GM12878 (cell line): ENCODE measurements around the gene NMNAT3. TPM values are rescaled to one million over a fixed set of nuclear protein-coding genes. Genes with fewer than 3 reads are reported as not detected.

Experiments used
- ATAC-seq: fragments of 200-7000 bp; cut with Tn5 transposase; 3 replicates; pipeline ENCODE4 v1.9.1; 2020; ENCODE audit warnings: mild to moderate bottlenecking, moderate library complexity
- BruUV-seq: library from RNA; stranded (reverse); fragments of 400-500 nt; replicated peaks from 2 replicates; lab custom pipeline; 2021; lab: Mats Ljungman, UMichigan
- CTCF ChIA-PET: fragments of 300-600 bp; sonication (Branson Sonifier 250); formaldehyde crosslinking; extraction: SDS; loops from one replicate; lab custom pipeline; 2021; ENCODE audit warnings: inconsistent platforms; lab: Yijun Ruan, JAX
- POLR2A ChIA-PET: fragments of 350-600 bp; formaldehyde crosslinking; extraction: SDS; loops from one replicate; lab custom pipeline; 2021; ENCODE audit warnings: inconsistent platforms; lab: Charles Lee
- RAD21 ChIA-PET: fragments of 300-600 bp; sonication (Branson Sonifier 250); formaldehyde crosslinking; loops from one replicate; lab custom pipeline; 2023; ENCODE audit warnings: antibody characterized with exemption; ENCODE audit not compliant: unreplicated experiment; lab: Charles Lee
- SMC1A ChIA-PET: fragments of 300-600 bp; sonication (Branson Sonifier 250); formaldehyde crosslinking; loops from one replicate; lab custom pipeline; 2023; ENCODE audit not compliant: unreplicated experiment, uncharacterized antibody; lab: Charles Lee
- DNase-seq: peaks from one replicate; pipeline ENCODE4 v3.0.0-alpha.2; 2011; ENCODE audit warnings: low read depth, low spot score
- FAIRE-seq: peaks from 3 replicates; lab custom pipeline; 2011; peaks lifted over from hg19 to GRCh38; lab: Jason Lieb, UNC
- H2AFZ ChIP-seq: 2 replicates; pipeline ENCODE4 v1.6.0; 2011; ENCODE audit warnings: low read depth, low read length, control low read depth; ENCODE audit not compliant: control insufficient read depth
- H3K27ac ChIP-seq: 2 replicates; pipeline ENCODE4 v1.5.1; 2011; ENCODE audit warnings: control low read depth; ENCODE audit not compliant: control insufficient read depth, insufficient read depth
- H3K27me3 ChIP-seq, 2 experiments: replicated peaks in 1 of 2; 2 replicates each; pipeline versions ENCODE4 v1.6.0 to v1.6.1; 2011; ENCODE audit warnings: low read length in 1 of 2; ENCODE audit not compliant: control insufficient read depth in 2 of 2, insufficient read depth in 2 of 2
- H3K36me3 ChIP-seq, 2 experiments: 2 replicates each; pipeline ENCODE4 v1.5.1; 2011; ENCODE audit warnings: low read length in 1 of 2; ENCODE audit not compliant: control insufficient read depth in 2 of 2, insufficient read depth in 2 of 2
- H3K4me1 ChIP-seq: 2 replicates; pipeline ENCODE4 v1.6.1; 2011; ENCODE audit warnings: mild to moderate bottlenecking, low read length, moderate library complexity, mixed read lengths; ENCODE audit not compliant: control insufficient read depth, insufficient read depth
- H3K4me2 ChIP-seq: 2 replicates; pipeline ENCODE4 v1.6.0; 2011; ENCODE audit warnings: control low read depth; ENCODE audit not compliant: control insufficient read depth, insufficient read depth
- H3K4me3 ChIP-seq: fragments of 200-600 bp; sonication (generic); 2 replicates; pipeline ENCODE4 v1.5.1; 2016
- H3K79me2 ChIP-seq: 2 replicates; pipeline ENCODE4 v1.6.0; 2011; ENCODE audit warnings: low read length; ENCODE audit not compliant: control insufficient read depth, insufficient read depth
- H3K9ac ChIP-seq: 2 replicates; pipeline ENCODE4 v1.8.0; 2011; ENCODE audit warnings: low read length, control low read depth, mixed read lengths; ENCODE audit not compliant: control insufficient read depth, insufficient read depth
- H3K9me3 ChIP-seq: replicated peaks from 3 replicates; pipeline ENCODE4 v1.5.1; 2011; ENCODE audit warnings: mild to moderate bottlenecking, low read length; ENCODE audit not compliant: control insufficient read depth, insufficient read depth
- H4K20me1 ChIP-seq: 2 replicates; pipeline ENCODE4 v1.6.0; 2011; ENCODE audit not compliant: control insufficient read depth, insufficient read depth
- CREM ChIP-seq: IDR thresholded peaks from 2 replicates; pipeline ENCODE4 v1.6.1; 2014; ENCODE audit warnings: antibody characterized with exemption, low read depth
- GABPA ChIP-seq: IDR thresholded peaks from 2 replicates; pipeline ENCODE4 v1.6.1; 2014; ENCODE audit warnings: antibody characterized with exemption, low read depth, mild to moderate bottlenecking, inconsistent platforms
- MYB ChIP-seq: fragments of 150-350 bp; IDR thresholded peaks from 2 replicates; pipeline ENCODE4 v1.6.1; 2014; ENCODE audit warnings: mild to moderate bottlenecking, low read depth, low read length, borderline replicate concordance
- NFYB ChIP-seq: IDR thresholded peaks from 2 replicates; pipeline ENCODE4 v1.6.1; 2011; ENCODE audit warnings: low read depth, mild to moderate bottlenecking, low read length, improper control_type of control experiment, moderate library complexity; ENCODE audit not compliant: insufficient read depth
- NR2C1 ChIP-seq: fragments of 450-650 bp; IDR thresholded peaks from 2 replicates; pipeline ENCODE4 v1.6.1; 2017; ENCODE audit warnings: antibody characterized with exemption, mild to moderate bottlenecking, moderate library complexity
- NR2F1 ChIP-seq: fragments of 450-650 bp; conservative IDR thresholded peaks from 2 replicates; pipeline ENCODE4 v1.6.1; 2017; ENCODE audit warnings: mild to moderate bottlenecking
- RFX5 ChIP-seq: IDR thresholded peaks from 2 replicates; pipeline ENCODE4 v1.6.1; 2011; ENCODE audit warnings: low read depth, low read length, improper control_type of control experiment
- SPI1 ChIP-seq: IDR thresholded peaks from 2 replicates; pipeline ENCODE4 v1.6.1; 2011; ENCODE audit warnings: low read depth, mild to moderate bottlenecking, low read length, moderate library complexity, borderline replicate concordance; ENCODE audit not compliant: insufficient read depth
- WRNIP1 ChIP-seq: IDR thresholded peaks from 2 replicates; pipeline ENCODE4 v1.6.1; 2011; ENCODE audit warnings: low read depth, low read length, improper control_type of control experiment, borderline replicate concordance
- ZSCAN29 ChIP-seq: fragments of 450-650 bp; IDR thresholded peaks from 2 replicates; pipeline ENCODE4 v1.6.1; 2017; ENCODE audit warnings: mild to moderate bottlenecking, moderate library complexity
- WGBS: methylation state at CpG from one replicate; pipeline ENCODE4 v1.1.6; 2016; ENCODE audit warnings: low lambda C conversion rate; ENCODE audit not compliant: insufficient replicate concordance, insufficient coverage; ENCODE audit errors: missing lambda C conversion rate; 5-methylcytosine and 5-hydroxymethylcytosine counted together
- in situ Hi-C: fragments of 300-500 bp; cut with MboI; formaldehyde crosslinking; loops from 9 replicates; pipeline ENCODE4 v1.14.3; 2018; ENCODE audit warnings: mixed read lengths
- intact Hi-C: fragments of 100-400 bp; cut with micrococcal nuclease; formaldehyde crosslinking; loops from one replicate; pipeline ENCODE4 v1.14.2; 2022; ENCODE audit not compliant: unreplicated experiment
- polyA plus RNA-seq, 11 experiments: library from polyadenylated mRNA; depleted of rRNA in 4 of 11; unstranded in 6 of 11; stranded (reverse) in 5 of 11; fragments of >200 nt; fragmentation: Nextera tagmentation in 4 of 11; fragmentation: Illumina TruSeq in 1 of 11; extraction: Ambion mirVana in 4 of 11; extraction: Trizol in 1 of 11; gene quantifications; 1 replicate in 1 of 11; 2 replicates in 10 of 11; pipeline versions ENCODE4 v1.2.1 to v1.2.3, GENCODE V29; 2011 to 2016; ENCODE audit warnings: inconsistent platforms in 2 of 11, missing spikeins in 2 of 11, low read depth in 1 of 11
- total RNA-seq, 4 experiments: library from RNA; depleted of rRNA in 3 of 4; stranded (reverse); fragments of >200 nt in 3 of 4; fragmentation: Illumina TruSeq in 1 of 4; extraction: Trizol in 1 of 4; gene quantifications; 2 replicates each; pipeline versions ENCODE4 v1.2.1 to v1.2.3, GENCODE V29; 2013 to 2021
- TF ChIP-seq, protein P1 (sequence below): IDR thresholded peaks from 2 replicates; pipeline ENCODE4 v1.6.1; 2011; ENCODE audit warnings: borderline replicate concordance, low read depth, mild to moderate bottlenecking, moderate library complexity, low read length; ENCODE audit not compliant: insufficient read depth, poor library complexity, severe bottlenecking
- TF ChIP-seq, protein P2 (sequence below): fragments of 450-650 bp; IDR thresholded peaks from 2 replicates; pipeline ENCODE4 v1.6.1; 2017; ENCODE audit warnings: borderline replicate concordance

Gene NMNAT3
- total and polyA plus RNA-seq, 10 of the 15 experiments (the other 5 are each of a cell fraction or from before 2014, with no cell fraction given): under 0.01 to 0.92 (median 0.08) TPM; not detected in 4

DNA sequence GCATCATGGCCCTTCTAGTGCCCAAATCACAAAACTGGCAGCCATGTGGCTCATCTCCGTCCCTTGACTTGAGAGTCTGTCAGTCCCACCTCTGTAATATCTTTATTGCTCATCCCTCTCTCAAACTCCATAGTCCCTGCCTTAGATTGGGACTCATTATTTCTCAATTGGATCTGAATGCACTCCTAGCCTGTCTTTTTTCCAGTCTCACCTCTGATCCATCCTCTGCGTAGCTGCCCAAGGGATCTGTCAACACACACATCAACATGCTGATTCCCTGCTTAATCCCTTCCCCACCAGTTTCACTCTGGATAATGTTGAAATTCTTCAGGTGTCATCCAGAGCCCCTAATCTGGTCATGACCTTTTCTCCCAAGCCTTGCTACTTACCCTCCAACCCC is 39.3 kb downstream of the NMNAT3 start:
- ChIA-PET POLR2A (no interaction called here), RAD21 (no interaction called here), SMC1A (no interaction called here), CTCF (no interaction called here)
- H3K4me2 ChIP-seq: no peak overlapping the region
- no peak overlapping the region for H3K9ac ChIP-seq
- no peak overlapping the region for H3K27ac ChIP-seq
- intact Hi-C loops (no loop called here), in situ Hi-C loops (no loop called here)
- no peaks in the 10 kb centered on the region for H4K20me1 ChIP-seq
- H3K36me3 ChIP-seq: no peaks in the 10 kb centered on the region
- no peaks in the 10 kb centered on the region for H3K79me2 ChIP-seq
- WGBS: 18% methylated on average over 2 of the region's 2 CpGs
- FAIRE-seq (no peak), DNase-seq (no peak), ATAC-seq (no peak)
- no TSS peak for BruUV-seq
- no peak overlapping the region for H2AFZ ChIP-seq
- H3K9me3 ChIP-seq: no peaks in the 10 kb centered on the region
- no peaks in the 10 kb centered on the region for H3K27me3 ChIP-seq
- no peak for TF ChIP-seq RFX5
- no peak for TF ChIP-seq WRNIP1
- no peak for TF ChIP-seq GABPA
- TF ChIP-seq NR2C1: no peak
- no peak for TF ChIP-seq NFYB
- TF ChIP-seq ZSCAN29: no peak
- no peak for TF ChIP-seq NR2F1
- TF ChIP-seq MYB: no peak
- TF ChIP-seq, protein P1, sequence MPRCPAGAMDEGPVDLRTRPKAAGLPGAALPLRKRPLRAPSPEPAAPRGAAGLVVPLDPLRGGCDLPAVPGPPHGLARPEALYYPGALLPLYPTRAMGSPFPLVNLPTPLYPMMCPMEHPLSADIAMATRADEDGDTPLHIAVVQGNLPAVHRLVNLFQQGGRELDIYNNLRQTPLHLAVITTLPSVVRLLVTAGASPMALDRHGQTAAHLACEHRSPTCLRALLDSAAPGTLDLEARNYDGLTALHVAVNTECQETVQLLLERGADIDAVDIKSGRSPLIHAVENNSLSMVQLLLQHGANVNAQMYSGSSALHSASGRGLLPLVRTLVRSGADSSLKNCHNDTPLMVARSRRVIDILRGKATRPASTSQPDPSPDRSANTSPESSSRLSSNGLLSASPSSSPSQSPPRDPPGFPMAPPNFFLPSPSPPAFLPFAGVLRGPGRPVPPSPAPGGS: no peak
- TF ChIP-seq SPI1: no peak
- no peak for TF ChIP-seq CREM
- TF ChIP-seq, protein P2, sequence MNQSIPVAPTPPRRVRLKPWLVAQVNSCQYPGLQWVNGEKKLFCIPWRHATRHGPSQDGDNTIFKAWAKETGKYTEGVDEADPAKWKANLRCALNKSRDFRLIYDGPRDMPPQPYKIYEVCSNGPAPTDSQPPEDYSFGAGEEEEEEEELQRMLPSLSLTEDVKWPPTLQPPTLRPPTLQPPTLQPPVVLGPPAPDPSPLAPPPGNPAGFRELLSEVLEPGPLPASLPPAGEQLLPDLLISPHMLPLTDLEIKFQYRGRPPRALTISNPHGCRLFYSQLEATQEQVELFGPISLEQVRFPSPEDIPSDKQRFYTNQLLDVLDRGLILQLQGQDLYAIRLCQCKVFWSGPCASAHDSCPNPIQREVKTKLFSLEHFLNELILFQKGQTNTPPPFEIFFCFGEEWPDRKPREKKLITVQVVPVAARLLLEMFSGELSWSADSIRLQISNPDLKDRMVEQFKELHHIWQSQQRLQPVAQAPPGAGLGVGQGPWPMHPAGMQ: no peak
- no peaks in the 10 kb centered on the region for H3K4me1 ChIP-seq
- no peak overlapping the region for H3K4me3 ChIP-seq
